Measurements from ENCODE around the gene DMPK.

The DMPK gene

GRCh38 chr19:45762870-45763631, 19.2 kb downstream of the DMPK start:
- H3K36me3 ChIP-seq (replicated peaks; ENCODE audit: low read depth, low read length), result no peaks in the 10 kb centered on the region
- no peaks in the 10 kb centered on the region for H3K79me2 ChIP-seq (ENCODE audit: low read length)
- H3K9ac ChIP-seq (ENCODE audit: low read length), result no peak overlapping the region
- H3K4me1 ChIP-seq (ENCODE audit: low read length), result peaks cover 2% of the 10 kb centered on the region; the same call in 1 of the 2 replicates
- TF ChIP-seq, protein P1, sequence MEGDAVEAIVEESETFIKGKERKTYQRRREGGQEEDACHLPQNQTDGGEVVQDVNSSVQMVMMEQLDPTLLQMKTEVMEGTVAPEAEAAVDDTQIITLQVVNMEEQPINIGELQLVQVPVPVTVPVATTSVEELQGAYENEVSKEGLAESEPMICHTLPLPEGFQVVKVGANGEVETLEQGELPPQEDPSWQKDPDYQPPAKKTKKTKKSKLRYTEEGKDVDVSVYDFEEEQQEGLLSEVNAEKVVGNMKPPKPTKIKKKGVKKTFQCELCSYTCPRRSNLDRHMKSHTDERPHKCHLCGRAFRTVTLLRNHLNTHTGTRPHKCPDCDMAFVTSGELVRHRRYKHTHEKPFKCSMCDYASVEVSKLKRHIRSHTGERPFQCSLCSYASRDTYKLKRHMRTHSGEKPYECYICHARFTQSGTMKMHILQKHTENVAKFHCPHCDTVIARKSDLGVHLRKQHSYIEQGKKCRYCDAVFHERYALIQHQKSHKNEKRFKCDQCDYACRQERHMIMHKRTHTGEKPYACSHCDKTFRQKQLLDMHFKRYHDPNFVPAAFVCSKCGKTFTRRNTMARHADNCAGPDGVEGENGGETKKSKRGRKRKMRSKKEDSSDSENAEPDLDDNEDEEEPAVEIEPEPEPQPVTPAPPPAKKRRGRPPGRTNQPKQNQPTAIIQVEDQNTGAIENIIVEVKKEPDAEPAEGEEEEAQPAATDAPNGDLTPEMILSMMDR (IDR thresholded peaks at IDR 0.05; ENCODE audit: low read depth, low read length), result no peak
- TF ChIP-seq EZH2phosphoT487 (IDR thresholded peaks at IDR 0.05; ENCODE audit: low read depth), result no peak
- H3K9me3 ChIP-seq (ENCODE audit: insufficient read depth, low read length), result no peaks in the 10 kb centered on the region
- no peak overlapping the region for H2AFZ ChIP-seq (ENCODE audit: low read depth, low read length)
- no peaks in the 10 kb centered on the region for H4K20me1 ChIP-seq (ENCODE audit: insufficient read depth, low read length)
- no peaks in the 10 kb centered on the region for H3K27me3 ChIP-seq (ENCODE audit: low read depth, low read length)
- H3K27ac ChIP-seq (ENCODE audit: low read length), result no peak overlapping the region
- no peak overlapping the region for H3K4me3 ChIP-seq (ENCODE audit: low read length)
- no peak overlapping the region for H3K4me2 ChIP-seq (ENCODE audit: low read length)

- TF ChIP-seq, protein P1 (IDR thresholded peaks at IDR 0.05; ENCODE audit: low read depth, low read length), result no peak
- TF ChIP-seq EZH2phosphoT487 (IDR thresholded peaks at IDR 0.05; ENCODE audit: low read depth), result no peak
- Histone ChIP-seq H3K36me3 (replicated peaks; ENCODE audit: low read depth, low read length) (no peaks in the 10 kb centered on the region), H3K9me3 (ENCODE audit: insufficient read depth, low read length) (no peaks in the 10 kb centered on the region), H3K9ac (ENCODE audit: low read length) (no peak overlapping the region), H3K79me2 (ENCODE audit: low read length) (no peaks in the 10 kb centered on the region), H3K27me3 (ENCODE audit: low read depth, low read length) (no peaks in the 10 kb centered on the region), H2AFZ (ENCODE audit: low read depth, low read length) (no peak overlapping the region), H3K4me3 (ENCODE audit: low read length) (no peak overlapping the region), H3K4me2 (ENCODE audit: low read length) (no peak overlapping the region), H4K20me1 (ENCODE audit: insufficient read depth, low read length) (no peaks in the 10 kb centered on the region), H3K4me1 (ENCODE audit: low read length) (no peaks in the 10 kb centered on the region), H3K27ac (ENCODE audit: low read length) (no peak overlapping the region)
These were observed 20.6 kb downstream of the DMPK start for GRCh38 chr19:45761714-45762113.

DNA sequence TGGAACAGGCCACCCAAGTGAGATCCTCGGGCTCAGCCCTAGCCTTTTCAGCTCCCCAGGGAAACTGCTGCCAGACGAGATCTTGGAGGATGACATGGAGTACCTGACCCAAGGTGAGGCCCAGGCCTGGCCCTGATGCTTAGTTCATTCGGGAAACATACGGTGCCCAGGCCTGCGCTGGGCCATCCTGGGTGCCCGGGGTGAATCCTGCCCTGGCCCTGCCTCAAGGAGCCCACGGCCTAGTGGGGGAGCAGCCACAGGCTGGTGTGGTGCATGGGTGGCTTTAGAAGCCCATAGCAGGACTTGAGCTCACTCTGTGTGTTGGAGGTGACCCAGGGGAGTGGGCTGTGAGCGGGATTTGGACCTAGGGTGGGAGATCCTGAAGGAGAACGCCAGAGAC, 23.4 kb downstream of the DMPK start:
- Histone ChIP-seq H3K4me3 (ENCODE audit: low read length) (no peak overlapping the region), H3K36me3 (replicated peaks; ENCODE audit: low read depth, low read length) (no peaks in the 10 kb centered on the region), H3K9me3 (ENCODE audit: insufficient read depth, low read length) (no peaks in the 10 kb centered on the region), H2AFZ (ENCODE audit: low read depth, low read length) (no peak overlapping the region), H4K20me1 (ENCODE audit: insufficient read depth, low read length) (no peaks in the 10 kb centered on the region), H3K27me3 (ENCODE audit: low read depth, low read length) (no peaks in the 10 kb centered on the region), H3K79me2 (ENCODE audit: low read length) (no peaks in the 10 kb centered on the region), H3K4me1 (ENCODE audit: low read length) (no peaks in the 10 kb centered on the region), H3K27ac (ENCODE audit: low read length) (no peak overlapping the region), H3K4me2 (ENCODE audit: low read length) (no peak overlapping the region), H3K9ac (ENCODE audit: low read length) (no peak overlapping the region)
- TF ChIP-seq EZH2phosphoT487 (IDR thresholded peaks at IDR 0.05; ENCODE audit: low read depth), result no peak
- TF ChIP-seq, protein P1 (IDR thresholded peaks at IDR 0.05; ENCODE audit: low read depth, low read length), result no peak

DNA sequence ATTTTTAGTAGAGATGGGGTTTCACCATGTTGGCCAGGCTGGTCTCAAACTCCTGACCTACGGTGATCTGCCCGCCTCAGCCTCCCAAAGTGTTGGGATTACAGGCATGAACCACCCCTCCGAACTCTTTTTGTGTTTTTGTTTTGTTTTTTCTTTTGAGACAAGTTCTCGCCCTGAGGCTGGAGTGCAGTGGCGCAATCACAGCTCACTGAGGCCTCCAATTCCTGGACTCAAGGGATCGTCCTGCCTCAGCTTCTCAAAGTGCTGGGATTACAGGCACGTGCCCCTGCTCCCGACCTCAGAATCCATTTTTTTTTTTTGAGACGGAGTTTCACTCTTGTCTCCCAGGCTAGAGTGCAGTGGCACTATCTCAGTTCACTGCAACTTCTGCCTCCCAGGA, 24.6 kb downstream of the DMPK start:
- TF ChIP-seq, protein P1 (IDR thresholded peaks at IDR 0.05; ENCODE audit: low read depth, low read length), result no peak
- no peak for TF ChIP-seq EZH2phosphoT487 (IDR thresholded peaks at IDR 0.05; ENCODE audit: low read depth)
- Histone ChIP-seq H3K79me2 (ENCODE audit: low read length) (no peaks in the 10 kb centered on the region), H3K4me3 (ENCODE audit: low read length) (no peak overlapping the region)

More for the DNA sequence above, 24.6 kb downstream of the DMPK start:
- Histone ChIP-seq H3K9ac (ENCODE audit: low read length) (no peak overlapping the region), H3K9me3 (ENCODE audit: insufficient read depth, low read length) (no peaks in the 10 kb centered on the region), H2AFZ (ENCODE audit: low read depth, low read length) (no peak overlapping the region), H3K4me1 (ENCODE audit: low read length) (no peaks in the 10 kb centered on the region), H3K27me3 (ENCODE audit: low read depth, low read length) (no peaks in the 10 kb centered on the region), H4K20me1 (ENCODE audit: insufficient read depth, low read length) (no peaks in the 10 kb centered on the region), H3K4me2 (ENCODE audit: low read length) (no peak overlapping the region), H3K27ac (ENCODE audit: low read length) (no peak overlapping the region), H3K36me3 (replicated peaks; ENCODE audit: low read depth, low read length) (no peaks in the 10 kb centered on the region)
